ENCODE data around the gene UHMK1.

UHMK1 gene

DNA sequence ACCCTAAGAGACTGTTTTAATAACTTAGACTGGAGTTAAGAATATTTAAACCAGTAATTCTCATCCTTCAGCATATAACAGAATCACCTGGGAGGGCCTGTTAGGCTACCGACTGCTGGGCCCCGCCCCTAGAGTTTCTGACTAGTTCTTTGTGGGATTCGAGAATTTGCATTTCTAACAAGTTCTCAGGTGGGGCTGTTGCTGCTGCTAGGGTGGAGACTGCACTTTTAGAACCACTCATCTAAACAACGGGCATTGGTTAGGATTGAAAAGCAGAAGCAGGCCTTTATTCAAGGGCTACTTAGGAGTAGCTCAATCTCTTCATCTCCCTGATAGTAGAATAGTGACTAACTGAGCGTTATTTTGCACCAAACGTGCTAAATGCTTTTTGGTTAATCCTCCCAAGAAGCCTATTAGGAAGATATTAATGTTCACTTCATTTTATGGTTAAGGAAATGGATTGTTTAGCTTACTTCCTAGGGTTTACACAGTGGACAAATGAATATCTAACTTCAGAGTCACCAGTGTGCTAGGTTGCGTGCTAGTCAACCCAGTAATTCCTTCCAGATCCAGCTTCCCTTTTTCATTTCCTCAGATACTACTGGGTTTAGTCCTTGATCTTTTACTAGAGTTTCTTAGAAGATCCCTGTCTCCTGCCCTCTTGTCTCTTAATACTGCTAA, 32.8 kb downstream of the UHMK1 start:
- no peak for DNase-seq (ENCODE audit: low spot score)

DNA sequence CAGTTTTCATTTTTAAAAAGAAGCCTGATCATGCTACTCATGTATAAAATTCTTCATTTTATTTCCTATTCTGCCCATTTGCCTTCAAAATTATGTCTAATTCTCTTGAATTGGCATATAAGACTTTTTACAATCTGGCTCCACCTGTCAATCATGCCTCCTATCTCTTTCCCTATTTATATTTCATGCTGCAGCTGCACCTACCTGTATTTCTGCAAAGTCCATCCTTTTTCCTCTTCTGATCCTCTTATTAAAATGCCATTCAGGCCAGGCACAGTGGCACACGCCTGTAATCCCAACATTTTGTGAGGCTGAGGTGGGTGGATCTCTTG, 33.3 kb downstream of the UHMK1 start:
- no peak for DNase-seq (ENCODE audit: low spot score)

DNA sequence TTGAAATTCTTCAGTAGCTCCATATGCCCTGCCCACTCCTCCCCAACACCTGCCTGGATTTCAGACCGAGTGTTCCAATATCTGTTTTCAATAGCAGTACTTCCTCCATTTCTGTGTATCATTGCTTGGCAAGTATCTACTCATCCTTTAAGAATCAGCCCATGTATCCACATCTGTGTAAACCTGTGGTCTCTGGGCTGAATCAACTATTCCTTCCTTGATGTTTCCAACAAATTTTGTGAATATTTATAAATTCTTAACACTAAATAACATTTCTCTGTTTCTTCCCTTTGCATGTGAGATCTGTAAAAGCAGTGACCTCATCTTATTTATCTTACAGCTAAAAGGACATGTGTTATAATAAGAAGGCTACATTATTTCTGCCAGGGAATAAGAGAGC, 37.9 kb downstream of the UHMK1 start:
- no peak for DNase-seq (ENCODE audit: low spot score)

DNA sequence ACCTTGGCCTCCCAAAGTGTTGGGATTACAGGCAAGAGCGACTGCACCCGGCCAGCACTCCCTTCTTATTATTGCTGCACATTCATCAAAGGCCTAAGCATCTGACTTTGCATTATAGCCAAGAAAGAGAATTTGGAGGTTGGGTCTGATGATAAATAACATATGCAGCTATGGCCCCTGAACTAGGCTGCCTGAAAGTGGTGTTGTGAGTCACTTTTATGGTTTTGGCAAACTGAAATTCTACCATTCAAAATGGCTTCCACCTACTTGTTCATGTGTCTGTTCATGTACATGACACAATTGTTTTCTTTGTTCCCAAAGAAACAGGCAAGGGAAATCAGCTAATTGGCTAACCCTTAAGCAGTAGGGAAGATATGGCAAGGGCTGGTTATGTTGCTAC, 38.9 kb downstream of the UHMK1 start:
- DNase-seq (ENCODE audit: low spot score): no peak

DNA sequence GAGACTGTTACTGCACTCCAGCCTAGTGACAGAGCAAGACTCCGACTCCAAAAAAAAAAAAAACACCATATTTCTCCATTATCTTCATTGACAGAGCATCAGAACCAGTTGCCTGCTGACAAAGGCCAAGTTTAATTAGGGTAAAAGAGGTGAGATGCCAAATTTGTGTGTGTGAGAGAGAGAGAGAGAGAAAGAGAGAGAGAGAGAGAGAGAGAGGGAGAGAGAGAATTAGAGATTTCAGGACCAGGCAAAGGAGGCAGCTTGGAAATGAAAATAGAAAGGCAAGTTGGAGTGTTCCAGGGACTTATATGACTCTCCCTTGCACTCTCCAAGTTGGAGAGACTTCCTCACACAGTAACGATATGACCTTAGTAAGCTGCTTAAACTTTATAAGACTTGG, 39.6 kb downstream of the UHMK1 start:
- no peak for DNase-seq (ENCODE audit: low spot score)

DNA sequence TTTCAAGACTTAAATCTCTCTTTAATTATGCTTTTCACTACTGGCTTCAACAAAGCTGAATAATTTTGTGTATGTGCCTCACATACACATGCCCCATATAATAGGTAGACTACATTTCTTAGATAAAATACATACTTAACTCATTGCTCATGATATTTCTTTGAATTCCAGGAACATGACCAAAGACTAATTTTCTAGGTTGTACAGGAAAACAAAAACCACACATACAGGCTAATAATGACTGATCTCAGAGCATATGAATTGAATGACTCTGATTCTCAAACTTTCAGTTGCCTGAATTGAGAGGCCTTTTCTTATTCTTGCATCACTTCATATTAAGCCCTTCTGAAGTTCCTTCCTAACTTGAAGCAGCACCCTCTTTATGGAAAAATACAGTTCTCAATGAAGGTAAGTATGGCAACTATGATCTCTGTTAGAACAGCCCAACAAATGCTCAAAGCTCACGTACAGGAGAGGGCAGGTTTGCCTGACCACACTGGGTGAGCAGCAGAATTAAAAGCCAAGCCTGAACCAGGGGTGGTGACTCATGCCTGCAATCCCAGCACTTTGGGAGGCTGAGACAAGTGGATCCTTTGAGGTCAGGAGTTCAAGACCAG, 41.3 kb downstream of the UHMK1 start:
- no peak for DNase-seq (ENCODE audit: low spot score)

DNA sequence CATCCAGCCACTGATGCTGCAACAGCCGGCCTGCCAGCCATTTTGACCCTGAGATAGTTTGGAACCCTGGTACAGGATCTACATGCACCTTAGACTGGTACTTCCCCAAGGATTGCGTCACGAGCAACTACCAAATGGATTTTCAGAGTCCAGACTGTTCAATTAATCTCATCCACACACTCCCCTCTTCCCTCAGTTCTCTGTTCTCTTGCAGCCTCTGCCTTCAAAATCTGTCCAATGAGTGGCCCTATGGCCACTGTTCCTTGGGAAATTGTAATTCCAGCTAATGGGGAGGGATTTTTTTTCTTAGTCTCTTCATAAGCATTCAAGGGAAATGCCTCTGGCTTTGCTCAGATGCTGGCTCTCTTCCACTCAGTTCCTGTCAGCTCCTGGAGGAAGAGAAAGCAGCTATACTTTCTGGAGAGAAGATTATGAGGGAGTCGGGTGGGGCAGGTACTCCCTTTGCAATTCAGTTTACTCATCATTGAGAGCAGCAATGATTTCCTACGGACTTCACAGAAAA, 44.1 kb downstream of the UHMK1 start:
- DNase-seq (ENCODE audit: low spot score): no peak

DNA sequence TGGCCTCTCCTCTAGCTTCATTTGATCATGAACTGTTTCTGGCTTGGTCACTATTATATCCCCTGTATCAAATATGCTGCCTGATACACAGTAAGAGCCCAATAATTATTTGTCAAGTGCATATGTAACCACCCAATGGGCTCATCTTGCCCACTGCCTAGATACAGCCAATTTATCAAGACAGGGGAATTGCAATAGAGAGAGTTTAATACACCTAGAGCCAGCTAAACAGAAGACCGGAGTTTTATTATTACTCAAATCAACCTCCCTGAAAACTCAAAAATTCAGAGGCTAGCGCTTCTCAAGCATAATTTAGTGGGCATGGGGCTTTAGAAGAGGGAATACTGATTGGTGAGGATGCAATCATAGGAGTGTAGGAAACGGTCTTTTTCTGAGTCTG, 45.6 kb downstream of the UHMK1 start:
- DNase-seq (ENCODE audit: low spot score): no peak

DNA sequence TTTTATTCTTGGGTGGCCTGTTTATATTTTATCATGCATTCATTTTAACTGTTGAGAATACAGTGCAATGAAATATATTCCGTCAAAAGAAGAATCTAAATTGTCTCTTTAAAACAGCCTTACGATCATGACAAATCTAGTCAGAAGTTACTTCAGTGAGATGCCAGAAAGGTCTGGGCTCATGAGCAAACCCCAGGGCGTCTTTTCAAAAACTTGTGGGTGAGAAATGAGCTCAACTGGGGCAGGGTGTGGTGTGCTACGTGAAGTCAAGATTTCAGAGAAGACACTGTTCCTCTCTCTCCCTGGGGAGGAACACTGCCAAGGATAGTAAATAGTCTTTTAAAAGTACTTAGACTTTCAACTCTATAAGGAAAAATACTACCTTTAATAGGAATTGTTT, 50.6 kb downstream of the UHMK1 start:
- DNase-seq (ENCODE audit: low spot score): no peak

DNA sequence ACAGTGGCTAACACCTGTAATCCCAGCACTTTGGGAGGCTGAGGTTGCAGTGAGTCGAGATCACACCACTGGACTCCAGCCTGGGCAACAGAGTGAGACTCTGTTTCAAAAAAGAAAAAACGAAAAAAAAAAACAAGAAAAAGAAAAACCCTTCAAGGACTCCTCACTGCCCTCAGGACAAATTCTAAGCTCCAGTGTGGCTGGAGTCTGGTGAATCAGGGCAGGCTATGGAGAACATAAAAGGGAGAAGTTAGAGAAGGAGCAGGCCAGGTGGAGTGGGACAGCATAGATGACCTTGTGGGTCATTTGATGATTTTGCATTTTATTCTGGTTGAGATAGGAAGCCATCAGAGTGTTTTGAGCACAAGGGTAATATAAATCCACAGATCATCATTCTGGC, 51.4 kb downstream of the UHMK1 start:
- DNase-seq (ENCODE audit: low spot score): no peak

DNA sequence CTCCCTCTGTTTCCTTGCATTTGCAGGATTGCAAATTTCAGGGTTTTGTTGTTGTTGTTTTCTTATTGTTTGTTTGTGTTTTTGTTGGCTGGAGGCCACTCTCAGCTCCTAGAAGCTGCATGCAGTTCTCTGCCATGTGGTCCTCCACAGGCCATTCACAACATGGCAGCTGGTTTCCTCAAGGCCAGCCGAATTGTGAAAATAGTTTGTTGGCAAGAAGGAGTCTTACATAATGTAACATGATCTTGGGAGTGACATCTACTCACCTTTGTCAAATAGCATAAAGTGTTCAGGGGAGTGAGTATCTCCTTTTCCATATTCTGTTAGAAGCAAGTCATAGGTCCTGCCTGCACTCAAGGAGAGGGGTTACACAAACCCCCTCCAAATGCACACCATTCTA, 53.3 kb downstream of the UHMK1 start:
- no peak for DNase-seq (ENCODE audit: low spot score)

DNA sequence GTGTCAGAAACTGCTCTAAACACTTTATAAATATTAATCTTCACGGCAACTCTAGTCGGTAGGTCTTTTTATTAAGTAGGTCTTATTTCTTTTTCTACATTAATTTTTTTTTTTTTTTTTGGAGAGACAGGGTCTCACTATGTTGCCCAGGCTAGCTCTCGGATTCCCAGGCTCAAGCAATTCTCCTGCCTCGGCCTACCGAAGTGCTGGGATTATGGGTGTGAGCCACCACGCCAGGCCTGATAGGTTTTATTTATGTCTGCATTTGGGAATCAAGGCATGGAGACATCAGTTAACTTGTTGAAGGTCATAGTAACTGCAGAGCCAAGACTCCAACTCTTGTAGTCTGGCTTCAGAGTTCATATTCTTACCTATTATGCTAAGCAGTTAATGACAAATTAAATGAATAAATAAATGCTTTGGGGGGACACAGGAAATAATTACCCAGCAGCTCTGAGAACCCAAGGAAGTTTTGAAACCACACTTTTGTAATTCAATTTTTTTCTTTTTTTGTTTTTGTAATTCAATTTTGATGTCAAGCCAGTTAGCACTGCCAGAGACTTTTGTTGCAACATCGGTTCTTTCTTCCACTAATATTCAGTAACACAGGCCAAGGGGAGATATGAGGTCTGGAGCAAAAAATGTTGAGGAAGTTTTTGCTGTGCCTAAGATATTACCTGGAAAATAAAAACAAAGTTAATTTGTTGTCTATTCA, 54.5 kb downstream of the UHMK1 start:
- DNase-seq (ENCODE audit: low spot score): no peak

DNA sequence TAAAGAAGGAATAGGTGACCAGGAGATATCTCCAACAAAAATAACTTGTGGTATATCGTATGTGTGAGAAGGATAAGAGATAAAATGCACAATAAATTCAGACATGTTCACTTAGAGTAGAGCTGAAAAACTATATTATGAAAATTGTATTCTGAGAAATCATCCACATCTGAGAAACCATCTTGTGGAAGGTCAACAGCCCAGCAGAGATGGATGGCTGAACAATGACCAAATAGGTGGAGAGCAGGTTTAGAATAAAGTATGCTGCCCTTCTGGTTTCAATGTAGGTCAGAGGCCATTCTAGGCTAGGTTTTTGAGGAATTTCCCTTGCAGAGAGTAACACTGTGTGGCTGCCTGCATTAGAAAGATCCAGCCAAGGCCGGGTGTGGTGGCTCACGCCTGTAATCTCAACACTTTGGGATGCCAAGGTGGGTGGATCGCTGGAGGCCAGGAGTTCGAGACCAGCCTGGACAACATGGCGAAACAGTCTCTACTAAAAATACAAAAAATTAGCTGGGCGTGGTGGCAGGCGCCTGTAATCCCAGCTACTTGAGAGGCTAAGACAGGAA, 55.1 kb downstream of the UHMK1 start:
- no peak for DNase-seq (ENCODE audit: low spot score)

DNA sequence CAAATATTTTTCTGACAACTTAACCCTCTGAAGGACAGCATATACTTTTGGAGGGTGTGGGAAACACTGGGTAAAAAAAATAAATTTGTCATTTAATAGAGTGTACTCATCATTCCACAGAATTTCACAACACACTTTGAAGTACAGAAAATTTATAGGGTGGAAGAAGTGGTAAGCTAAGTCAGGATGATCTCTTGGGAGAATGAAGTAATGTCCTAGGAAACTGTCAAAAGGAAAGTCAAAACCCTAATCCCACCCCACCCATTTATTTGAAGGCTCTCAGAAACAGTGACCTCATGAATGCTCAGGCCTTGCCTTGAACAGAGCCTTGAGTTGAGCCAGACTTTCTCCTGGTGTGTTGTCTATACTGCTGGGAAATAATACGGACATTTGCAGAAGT, 56.6 kb downstream of the UHMK1 start:
- no peak for DNase-seq (ENCODE audit: low spot score)

DNA sequence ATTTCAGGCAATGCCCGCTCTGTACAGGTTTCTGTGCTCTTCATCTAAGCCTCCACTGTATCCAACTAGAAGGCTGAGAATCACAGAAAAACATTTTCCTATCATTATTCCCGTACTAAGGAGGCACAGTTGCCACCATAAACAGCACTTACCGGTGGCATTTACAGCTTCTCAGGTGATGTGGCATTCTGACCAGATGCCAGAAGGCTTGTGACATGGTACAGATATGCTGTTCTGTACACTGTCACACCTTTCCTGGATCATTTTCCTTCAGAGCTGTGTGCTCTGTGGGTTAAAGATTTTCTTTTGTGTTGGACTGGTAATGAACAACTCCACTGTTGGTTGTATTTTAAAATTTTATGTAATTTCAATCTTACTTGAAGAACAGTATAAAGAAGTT, 59.9 kb downstream of the UHMK1 start:
- DNase-seq (ENCODE audit: low spot score): no peak

DNA sequence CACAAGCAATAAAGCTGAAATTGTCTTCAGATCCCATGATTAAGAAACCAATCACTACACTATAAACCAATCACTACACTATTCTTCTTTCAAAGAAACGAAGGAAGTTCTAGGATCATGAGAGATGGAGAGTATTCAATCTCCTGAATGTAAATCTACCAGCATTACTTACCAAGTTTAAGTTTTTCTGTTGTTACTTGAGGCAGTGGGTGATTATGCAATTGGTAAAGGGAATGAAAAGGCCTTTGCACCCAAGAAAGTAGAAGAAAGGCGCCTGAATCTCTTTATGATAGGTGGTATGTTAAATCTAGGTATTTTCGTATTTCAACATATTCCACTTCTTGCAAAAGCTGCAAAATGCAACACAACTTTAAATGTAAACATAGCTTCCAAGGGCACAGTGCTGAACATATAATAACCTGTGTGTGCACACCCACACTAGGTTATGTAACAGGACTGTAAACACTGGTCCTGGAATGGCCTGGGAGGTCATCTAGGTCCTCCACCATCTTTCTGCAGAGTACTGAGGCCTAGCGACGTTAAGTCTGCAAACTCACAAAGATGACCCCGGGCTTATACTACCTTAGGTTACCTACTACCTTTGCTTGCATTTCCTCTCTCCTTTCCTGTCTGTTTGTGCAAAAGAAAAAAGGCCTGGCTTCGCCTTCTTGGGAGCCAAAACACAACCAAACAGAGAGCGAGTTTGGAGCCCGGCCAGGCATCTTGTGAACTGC, 62.9 kb downstream of the UHMK1 start:
- no peak for DNase-seq (ENCODE audit: low spot score)

DNA sequence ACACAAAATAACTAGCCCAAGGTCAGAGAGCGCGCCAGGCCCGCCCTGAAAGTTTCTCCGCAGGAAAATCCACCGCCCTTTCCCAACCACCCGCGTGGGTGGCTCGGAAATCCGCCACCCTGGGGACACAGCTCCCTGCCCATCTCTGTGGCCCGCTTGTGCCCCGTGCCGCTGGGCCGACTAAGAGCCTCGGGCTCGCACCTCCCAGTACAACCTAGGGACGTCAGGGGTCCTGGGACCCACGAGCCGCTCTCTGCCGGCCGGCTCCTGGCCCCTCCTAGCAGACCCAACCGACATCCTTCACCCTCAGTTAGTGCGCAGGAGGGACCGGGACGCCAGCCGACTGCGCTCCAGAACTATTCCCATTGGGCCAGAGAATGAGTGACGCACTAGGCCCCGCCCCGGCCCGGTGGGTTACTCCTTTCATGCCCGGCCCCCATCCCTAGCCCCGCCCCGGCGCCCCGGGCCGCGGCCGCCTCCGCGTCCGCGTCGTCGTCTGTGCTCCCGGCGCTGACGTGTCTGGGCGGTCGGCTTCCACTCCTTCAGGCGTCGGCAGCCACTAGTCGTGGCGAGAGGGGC, 63.5 kb downstream of the UHMK1 start:
- DNase-seq (ENCODE audit: low spot score): peak; percentile 97

DNA sequence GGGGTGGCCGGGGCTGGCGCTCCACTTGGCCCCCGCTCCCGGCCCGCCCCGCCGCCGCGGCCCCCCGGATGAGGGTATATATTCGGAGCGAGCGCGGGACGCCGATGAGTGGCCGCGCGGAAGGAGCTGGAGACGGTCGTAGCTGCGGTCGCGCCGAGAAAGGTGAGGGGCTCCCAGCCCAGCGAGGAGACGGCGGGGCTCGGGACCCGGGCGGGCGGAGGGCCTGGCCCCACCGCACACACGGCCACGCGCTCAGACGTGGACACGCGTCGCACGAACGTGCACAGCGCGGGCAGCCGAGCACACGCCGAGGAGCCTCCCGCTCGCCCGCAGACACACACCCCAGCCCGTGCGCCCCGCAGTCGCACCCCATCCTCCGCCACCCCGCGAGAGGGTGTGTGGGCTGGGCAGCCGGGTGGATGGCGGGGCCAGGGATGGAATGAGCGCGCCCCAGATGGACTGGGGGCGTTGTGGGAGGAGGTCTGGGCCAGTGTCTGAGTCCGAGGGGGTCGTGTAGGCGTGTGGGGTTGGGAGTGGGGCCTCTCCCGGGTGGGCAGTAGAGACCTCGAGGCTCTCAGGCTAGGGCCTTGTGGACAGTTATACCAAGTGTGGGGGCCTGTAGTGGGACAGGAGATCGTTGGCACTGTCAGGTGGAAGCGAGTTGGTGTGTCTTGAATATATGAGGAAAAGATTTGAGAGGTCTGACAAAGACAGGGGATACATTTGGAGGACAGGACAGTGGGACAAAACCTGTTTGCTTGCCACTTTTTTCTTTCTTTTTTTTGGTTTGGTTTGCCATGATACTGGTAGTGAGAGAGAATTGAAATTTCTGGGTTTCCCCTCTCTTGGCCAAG, 64.2 kb downstream of the UHMK1 start, which contains the start of gene UAP1:
UAP1 (plus strand) TSS at position 107 of the 854 bp plus-strand sequence. CDS start 4,347 bp downstream, outside the sequence.
- DNase-seq (ENCODE audit: low spot score): peak; percentile 30

DNA sequence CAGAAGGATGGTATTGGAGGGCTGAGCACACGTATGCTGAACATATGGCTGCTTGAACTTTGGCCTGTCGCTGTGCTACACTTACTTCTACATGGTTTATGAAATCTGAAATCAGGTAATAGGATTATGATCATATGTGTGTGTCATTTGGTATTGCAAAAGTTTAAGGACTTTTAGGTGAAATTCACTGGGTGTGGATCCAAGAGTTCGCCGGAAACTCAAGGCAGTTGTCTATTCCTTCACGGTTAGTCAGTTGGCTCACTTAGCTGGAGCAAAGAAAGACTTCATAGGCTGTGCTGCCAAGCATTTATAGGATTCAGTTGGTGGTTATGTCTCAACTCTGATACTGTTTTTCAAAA, 64.8 kb downstream of the UHMK1 start:
- peak; percentile 15 for DNase-seq (ENCODE audit: low spot score)

DNA sequence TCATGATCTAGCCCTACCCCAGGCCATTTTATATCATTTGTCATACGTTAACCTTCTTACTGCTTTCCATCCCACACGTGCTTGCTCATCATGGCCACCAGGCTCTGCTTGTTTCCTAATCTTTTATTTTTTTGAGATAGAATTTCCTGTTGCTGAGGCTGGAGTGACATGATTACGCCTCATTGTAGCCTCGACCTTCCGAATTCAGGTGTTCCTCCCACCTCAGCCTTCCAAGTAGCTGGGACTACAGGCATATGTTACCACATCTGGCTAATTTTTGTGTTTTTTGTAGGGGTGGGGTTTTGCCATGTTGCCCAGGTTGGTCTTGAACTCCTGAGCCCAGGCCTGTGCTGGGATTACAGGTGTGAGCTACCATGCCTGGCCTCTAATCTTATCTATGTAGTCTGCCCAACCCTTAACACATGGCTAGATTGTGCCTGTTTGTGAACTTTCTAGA, 67.2 kb downstream of the UHMK1 start:
- no peak for DNase-seq (ENCODE audit: low spot score)
